VCaP (cell line): ENCODE data around the gene EFHD1.
A peak's percentile ranks its signal among the peaks of the same experiment; 100 is the strongest.

ENCODE experiments used
- H3K27ac ChIP-seq: fragments of 450-650 bp; 2 replicates; pipeline ENCODE4 v1.5.1; 2017
- CTCF ChIP-seq: fragments of 450-650 bp; conservative IDR thresholded peaks from 2 replicates; pipeline ENCODE4 v1.5.1; 2017; ENCODE audit warnings: mild to moderate bottlenecking, moderate library complexity

Gene EFHD1

DNA sequence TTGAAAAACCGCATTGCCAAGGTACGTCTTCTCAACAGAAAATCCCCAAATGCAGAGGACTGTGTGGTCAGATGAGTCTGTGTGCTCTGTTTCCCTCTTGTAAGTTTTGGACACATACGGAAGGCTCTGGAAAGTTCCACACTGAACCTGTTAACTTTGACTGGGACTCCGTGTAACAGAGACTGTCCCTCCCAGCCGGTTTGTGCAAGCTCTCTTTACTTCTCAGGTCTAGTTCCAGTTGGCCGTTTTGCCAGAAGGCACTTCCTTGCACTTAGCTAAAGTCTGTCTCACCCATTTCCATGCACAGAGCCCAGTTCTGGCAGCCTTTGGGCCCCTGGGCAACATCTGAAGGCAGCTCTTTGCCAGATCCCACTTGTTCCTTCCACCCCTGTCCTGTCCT, 22.0 kb downstream of the EFHD1 start:
- TF ChIP-seq CTCF, result no peak
- peak overlapping the region; percentile 47 for H3K27ac ChIP-seq

DNA sequence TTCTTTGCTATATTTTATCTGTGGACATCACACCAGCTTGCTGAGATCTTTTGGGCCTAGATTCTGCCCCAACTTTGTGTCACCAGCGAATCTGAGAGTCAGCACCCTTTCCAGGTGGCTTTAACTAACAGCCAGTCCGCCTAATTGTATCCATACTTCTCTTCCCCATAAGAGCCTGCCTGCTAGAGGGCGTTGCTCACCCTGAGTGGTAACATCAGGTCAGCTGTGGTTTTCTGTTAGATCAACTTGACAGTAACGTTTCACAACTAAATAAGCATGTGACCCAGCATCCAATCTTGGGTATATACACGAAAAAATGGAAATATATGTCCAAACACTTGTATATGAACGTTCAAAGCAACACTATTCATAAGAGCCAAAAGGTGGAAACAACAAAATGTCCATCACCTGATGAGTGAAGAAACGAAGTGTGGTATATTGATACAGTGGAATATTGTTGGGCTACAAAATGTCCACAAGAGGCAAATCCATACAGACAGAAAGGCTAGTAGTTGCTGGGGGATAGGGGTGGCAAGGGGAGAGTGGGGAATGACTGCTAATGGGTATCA, 24.9 kb downstream of the EFHD1 start:
- TF ChIP-seq CTCF, result peak; percentile 49
- no peak overlapping the region for H3K27ac ChIP-seq

DNA sequence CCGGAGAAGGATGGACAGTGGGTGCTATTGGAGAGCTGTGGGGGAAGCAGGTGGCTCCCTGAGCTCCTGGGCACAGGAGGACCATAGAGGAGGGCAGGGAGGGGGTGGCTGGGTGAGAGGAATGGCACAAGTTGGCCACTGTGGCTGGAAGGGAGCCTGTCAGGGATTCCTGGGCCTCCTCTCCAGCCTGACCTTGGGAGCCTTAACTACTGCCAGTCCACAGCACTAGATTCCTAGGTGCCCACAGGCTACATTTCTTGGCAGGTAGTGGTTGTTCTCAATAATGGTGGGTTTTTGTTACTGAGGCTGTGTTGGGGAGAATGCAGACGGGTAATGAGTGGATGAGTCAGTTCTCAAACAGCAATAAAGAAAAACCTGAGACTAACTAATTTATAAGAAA, 26.0 kb downstream of the EFHD1 start:
- no peak for TF ChIP-seq CTCF
- H3K27ac ChIP-seq, result no peak overlapping the region

GRCh38 chr2:232662486-232663260, 29.3 kb downstream of the EFHD1 start:
- TF ChIP-seq CTCF, result no peak
- no peak overlapping the region for H3K27ac ChIP-seq

- peak overlapping the region; percentile 90; the same call in 1 of the 2 replicates for H3K27ac ChIP-seq
These were observed 32.8 kb downstream of the EFHD1 start for GRCh38 chr2:232666051-232666805.

DNA sequence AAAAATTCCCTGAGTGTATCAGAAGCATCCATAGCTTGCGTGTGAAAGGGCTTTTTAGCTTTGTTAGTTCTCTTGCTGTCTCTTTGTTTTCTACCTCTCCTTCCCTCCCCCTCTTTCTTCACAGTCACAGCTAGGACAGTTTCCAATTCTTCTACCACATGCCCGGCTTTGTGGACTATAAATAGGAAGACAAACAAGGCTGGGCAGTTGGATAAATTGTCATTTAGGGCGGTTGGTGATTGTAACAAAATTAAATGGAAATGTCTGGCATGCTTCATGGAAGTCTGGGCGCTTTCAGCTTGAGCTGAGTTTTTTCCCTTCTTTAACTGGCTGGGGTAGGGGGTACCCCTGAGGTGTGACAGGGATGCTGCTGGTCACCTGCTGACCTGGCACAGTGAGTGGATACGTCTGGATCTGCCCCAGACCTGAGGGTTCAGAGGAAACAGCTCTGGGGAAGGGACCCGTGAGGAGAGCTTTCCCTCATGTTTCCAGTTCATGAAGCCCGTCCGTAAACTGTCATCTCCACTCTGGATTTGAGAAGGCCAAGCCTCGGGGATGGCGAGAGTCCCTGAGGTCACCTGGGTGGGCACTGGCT, 34.7 kb downstream of the EFHD1 start:
- TF ChIP-seq CTCF, result no peak
- peak overlapping the region; percentile 90 for H3K27ac ChIP-seq

More at GRCh38 chr2:232666051-232666805, 32.8 kb downstream of the EFHD1 start:
- TF ChIP-seq CTCF, result no peak

GRCh38 chr2:232668805-232669444, 35.5 kb downstream of the EFHD1 start:
- H3K27ac ChIP-seq, result peak overlapping the region; percentile 90
- TF ChIP-seq CTCF, result peak; percentile 48
